ENCODE data around the gene SMIM1. TPM values are rescaled to one million over a fixed set of nuclear protein-coding genes. Genes with fewer than 3 reads are reported as not detected.

Gene SMIM1
- polyA plus RNA-seq, 4 donors = 13.3 to 26.2 (median 16.0) TPM

- DNase-seq (ENCODE audit: low read depth in 4 of 4, low spot score in 2 of 4) = no peak
Observed at GRCh38 chr1:3753656-3754454, 18.7 kb upstream of the SMIM1 start.

GRCh38 chr1:3756394-3756793 is 16.2 kb upstream of the SMIM1 start:
- no peak for DNase-seq (ENCODE audit: low read depth in 4 of 4, low spot score in 2 of 4)

GRCh38 chr1:3759164-3759563 is 13.4 kb upstream of the SMIM1 start:
- DNase-seq (ENCODE audit: low read depth in 4 of 4, low spot score in 2 of 4) = no peak

GRCh38 chr1:3759796-3760195 is 12.8 kb upstream of the SMIM1 start:
- DNase-seq (ENCODE audit: low read depth in 4 of 4, low spot score in 2 of 4) = no peak

- no peak for DNase-seq (ENCODE audit: low read depth in 4 of 4, low spot score in 2 of 4)
Observed at GRCh38 chr1:3761296-3762010, 11.1 kb upstream of the SMIM1 start.

DNA sequence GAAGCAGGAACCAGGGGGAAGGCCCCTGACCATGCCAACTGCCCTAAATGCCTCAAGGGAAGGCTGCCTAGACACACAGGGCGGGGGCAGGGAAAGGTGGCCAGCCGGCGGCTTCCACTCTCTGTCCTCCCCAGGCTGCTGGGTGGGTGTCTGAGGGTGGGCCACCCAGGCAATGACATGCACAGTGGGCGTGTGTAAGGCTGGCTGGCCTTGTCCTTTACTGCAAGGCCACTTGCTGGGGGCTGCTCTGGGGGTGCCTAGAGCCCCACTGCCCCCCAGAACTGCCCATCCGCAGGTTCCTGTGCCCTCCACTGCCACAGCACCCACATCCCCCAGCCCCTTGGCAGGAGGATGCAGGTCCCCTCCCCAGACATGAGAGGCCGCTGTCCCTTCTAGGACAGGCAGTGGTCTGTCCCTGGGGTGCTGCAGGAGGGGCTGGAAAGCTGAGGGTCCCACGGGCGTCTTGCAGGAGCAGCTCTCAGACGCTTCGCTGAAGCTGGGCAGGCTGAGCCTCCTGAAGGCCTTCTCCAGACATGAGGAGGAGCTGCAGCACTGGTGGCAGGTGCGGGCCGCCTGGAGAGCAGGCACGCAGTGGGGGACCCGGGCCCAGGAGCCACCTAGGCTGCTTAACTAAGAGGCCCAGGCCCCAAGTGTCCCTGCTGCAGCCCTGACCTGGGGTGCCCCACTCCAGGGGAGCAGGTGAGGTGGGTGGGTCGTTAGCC is 10.2 kb upstream of the SMIM1 start:
- DNase-seq (ENCODE audit: low read depth in 4 of 4, low spot score in 2 of 4) = no peak

GRCh38 chr1:3762873-3763228 is 9.7 kb upstream of the SMIM1 start:
- no peak for DNase-seq (ENCODE audit: low read depth in 4 of 4, low spot score in 2 of 4)

- DNase-seq (ENCODE audit: low read depth in 4 of 4, low spot score in 2 of 4) = no peak
Observed at GRCh38 chr1:3763351-3764125, 9.0 kb upstream of the SMIM1 start.

DNA sequence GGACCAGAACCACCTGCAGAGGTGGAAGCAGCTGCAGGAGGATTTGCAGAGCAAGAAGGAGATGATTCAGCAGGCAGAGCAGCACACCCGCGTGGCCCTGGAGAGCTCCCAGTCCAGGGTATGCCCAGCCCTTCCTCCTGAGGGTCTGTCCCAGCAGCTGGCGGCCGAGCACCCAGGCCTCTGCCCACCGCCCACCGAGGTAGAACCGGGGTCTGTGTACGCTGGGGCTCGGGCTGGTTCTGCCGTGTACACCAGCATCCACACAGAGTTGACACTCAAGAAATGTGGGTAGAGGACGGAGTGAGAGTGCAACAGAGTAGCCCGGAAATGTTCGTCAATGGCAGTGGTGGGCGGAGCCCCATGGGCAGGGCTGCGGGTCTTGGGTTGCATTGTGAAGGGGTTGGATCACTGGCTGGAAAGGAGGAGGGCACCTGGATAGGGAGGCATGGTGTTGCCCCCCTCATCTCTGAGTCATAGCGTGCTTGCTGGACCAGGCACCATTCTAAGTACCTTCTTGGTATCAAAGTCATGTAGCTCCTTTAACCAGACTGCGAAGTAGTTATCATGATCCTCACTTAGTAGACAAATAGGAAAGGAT is 5.1 kb upstream of the SMIM1 start:
- DNase-seq (ENCODE audit: low read depth in 4 of 4, low spot score in 2 of 4) = no peak

DNA sequence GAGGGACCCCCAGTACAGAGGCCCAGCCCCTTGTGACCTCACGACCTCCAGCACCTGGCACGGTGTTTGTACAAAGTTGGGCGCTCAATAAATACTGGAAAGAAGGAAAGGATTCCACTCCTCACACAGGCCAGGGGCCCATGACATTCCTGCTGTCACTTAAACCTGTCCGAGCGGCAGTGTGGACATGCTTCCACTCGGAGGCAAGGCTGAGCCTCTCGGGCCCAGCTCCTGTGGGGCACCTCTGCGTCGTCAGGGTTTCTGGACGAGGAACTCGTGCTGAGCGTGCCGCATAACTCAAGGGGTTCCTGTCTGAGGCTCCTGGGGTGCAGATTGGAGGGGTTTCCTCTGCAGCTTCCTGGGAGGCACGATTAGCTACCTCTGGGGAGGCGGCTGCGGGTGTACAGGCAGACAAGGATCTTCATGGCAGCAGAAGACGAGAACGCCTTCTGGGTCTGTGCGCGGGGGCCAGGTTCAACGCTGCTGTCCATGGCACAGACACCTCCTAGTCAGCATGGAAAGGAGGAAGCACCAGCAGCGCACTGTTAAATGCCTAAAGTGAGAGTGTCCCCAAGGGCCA is 3.6 kb upstream of the SMIM1 start:
- DNase-seq (ENCODE audit: low read depth in 4 of 4, low spot score in 2 of 4) = no peak

GRCh38 chr1:3770047-3770765 is 2.3 kb upstream of the SMIM1 start:
- DNase-seq (ENCODE audit: low read depth in 4 of 4, low spot score in 2 of 4) = no peak

DNA sequence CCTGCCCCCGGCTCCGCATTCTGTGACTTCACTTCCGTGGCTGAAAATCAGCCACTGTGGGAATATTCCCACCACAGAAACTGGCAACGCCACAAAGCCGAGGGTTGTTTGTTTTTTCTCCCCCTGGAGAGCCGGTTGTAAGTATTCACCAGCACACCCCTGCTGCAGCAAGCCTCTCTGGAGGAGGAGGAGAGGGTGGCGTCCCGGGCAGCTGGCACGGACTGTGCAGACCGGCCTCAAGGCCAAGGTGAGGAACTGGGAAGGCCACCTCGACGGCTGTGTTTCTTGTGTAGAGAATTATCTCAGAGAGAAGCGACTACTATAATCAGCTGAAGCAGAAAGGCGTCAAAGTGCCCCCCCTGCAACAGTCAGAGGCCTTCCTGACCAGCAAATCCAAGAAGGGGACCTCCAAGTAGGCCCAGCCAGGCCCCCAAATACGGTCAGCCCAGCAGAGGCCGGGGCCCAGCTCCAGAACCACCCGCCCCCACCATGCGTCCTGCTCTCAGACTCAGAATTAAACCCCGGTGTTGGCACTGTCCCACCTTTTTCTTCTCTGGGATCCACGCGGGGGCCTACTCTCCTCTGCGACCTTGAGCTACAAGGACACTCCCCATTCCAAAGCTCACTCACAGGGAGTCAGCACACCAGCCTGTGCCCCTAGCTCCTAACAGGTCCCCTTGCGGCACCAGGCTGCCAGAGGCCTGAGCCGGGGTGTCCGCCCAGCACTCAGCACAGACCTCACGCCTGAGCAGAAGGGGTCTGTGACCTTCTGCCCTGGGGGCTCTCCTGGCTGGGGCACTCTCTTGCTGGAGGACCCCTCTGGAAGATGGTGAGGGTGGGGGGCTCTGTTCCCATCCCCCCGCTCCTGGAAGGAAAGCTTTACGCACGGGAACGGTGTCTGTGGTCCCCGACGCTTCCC is 1.2 kb upstream of the SMIM1 start:
- no peak for DNase-seq (ENCODE audit: low read depth in 4 of 4, low spot score in 2 of 4)

GRCh38 chr1:3772027-3772714 is 378 bp upstream of the SMIM1 start:
- peak in 2 of 4 donors; percentile 70 to 74 for DNase-seq (ENCODE audit: low read depth in 4 of 4, low spot score in 2 of 4)

DNA sequence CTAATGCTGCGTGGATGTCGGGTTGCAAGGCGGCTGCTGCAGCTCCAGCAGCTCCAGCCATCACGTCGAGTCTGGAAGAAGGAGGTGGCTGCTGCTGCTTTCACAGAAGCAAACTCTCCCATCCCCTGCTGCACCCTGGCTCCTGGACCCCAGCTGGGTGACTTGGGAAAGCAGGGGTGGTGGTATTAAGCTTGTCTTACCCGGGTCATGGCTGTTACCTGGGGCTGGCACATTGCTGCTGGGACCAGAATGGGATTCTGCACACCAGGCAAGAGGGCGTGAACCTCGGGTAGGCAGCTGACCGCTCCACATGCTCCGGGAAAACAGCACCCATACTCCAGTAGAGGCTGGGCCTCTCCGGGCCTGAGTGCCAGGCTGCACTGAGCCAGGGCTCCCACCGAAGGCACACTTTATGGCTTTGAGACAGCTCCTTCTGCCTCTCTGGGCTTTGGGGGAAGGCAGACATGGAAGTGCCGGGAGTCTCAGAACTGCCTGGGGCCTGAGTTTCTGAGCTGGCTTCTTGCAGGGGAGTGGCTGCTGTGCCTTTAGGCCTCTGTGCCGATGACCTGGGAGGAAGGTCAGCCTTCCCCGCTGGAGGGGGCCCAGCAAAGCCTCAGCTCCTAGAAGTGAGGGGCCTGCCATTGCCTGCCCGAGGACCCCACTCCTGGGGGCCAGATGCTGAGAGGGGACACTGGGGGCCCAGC is 1.2 kb downstream of the SMIM1 start:
- DNase-seq (ENCODE audit: low read depth in 4 of 4, low spot score in 2 of 4) = no peak

GRCh38 chr1:3774276-3774945 is 1.9 kb downstream of the SMIM1 start:
- DNase-seq (ENCODE audit: low read depth in 4 of 4, low spot score in 2 of 4) = no peak

GRCh38 chr1:3774946-3775489 is 2.5 kb downstream of the SMIM1 start:
- no peak for DNase-seq (ENCODE audit: low read depth in 4 of 4, low spot score in 2 of 4)

All from left renal cortex interstitium (tissue), 4 donors.